Activated CD4-positive, alpha-beta T cell treated with anti-CD3 and anti-CD28 coated beads, Interleukin-2, amount 10 ng/mL, durations not matched to agents 24 days and 14 days (primary cell): ENCODE measurements around the gene AGPAT4. TPM values are rescaled to one million over a fixed set of nuclear protein-coding genes. Genes with fewer than 3 reads are reported as not detected.

Source experiments
- DNase-seq: peaks from one replicate; pipeline ENCODE4 v3.0.0; 2022
- H3K27ac Mint-ChIP-seq: one replicate; pipeline ENCODE4 v1.8.0; 2022; ENCODE audit warnings: mild to moderate bottlenecking, mixed read lengths
- H3K27me3 Mint-ChIP-seq: one replicate; pipeline ENCODE4 v1.8.0; 2022; ENCODE audit warnings: mixed read lengths
- H3K36me3 Mint-ChIP-seq: one replicate; pipeline ENCODE4 v1.8.0; 2022; ENCODE audit warnings: low read depth, mild to moderate bottlenecking, mixed read lengths
- H3K4me1 Mint-ChIP-seq: one replicate; pipeline ENCODE4 v1.8.0; 2021; ENCODE audit warnings: mixed read lengths
- H3K4me3 Mint-ChIP-seq: one replicate; pipeline ENCODE4 v1.8.0; 2022; ENCODE audit warnings: mild to moderate bottlenecking, moderate library complexity, mixed read lengths
- H3K9me3 Mint-ChIP-seq: one replicate; pipeline ENCODE4 v1.8.0; 2021; ENCODE audit warnings: mixed read lengths
- intact Hi-C: fragments of 100-400 bp; cut with micrococcal nuclease; formaldehyde crosslinking; loops from one replicate; pipeline ENCODE4 v1.15.1; 2023
- total RNA-seq: library from RNA; stranded (reverse); gene quantifications from 2 replicates; pipeline ENCODE4 v1.2.3, GENCODE V29; 2022

Gene AGPAT4
- total RNA-seq, 1 donor from 2014 or later, result 6.8 TPM

GRCh38 chr6:161237176-161237575 is 36.7 kb downstream of the AGPAT4 start:
- Mint-ChIP-seq H3K4me3 (no peak overlapping the region), H3K4me1 (peaks cover 21% of the 10 kb centered on the region), H3K27me3 (no peaks in the 10 kb centered on the region), H3K36me3 (peaks cover 22% of the 10 kb centered on the region), H3K27ac (no peak overlapping the region), H3K9me3 (no peaks in the 10 kb centered on the region)
- no peak for DNase-seq
- intact Hi-C loops, result no loop called here

- peak overlapping the region; percentile 48 for H3K27ac Mint-ChIP-seq
- no peak for DNase-seq
- intact Hi-C loops, result no loop called here
- no peak overlapping the region for H3K4me3 Mint-ChIP-seq
- peaks cover 21% of the 10 kb centered on the region for H3K4me1 Mint-ChIP-seq
- H3K27me3 Mint-ChIP-seq, result no peaks in the 10 kb centered on the region
- H3K9me3 Mint-ChIP-seq, result no peaks in the 10 kb centered on the region
- H3K36me3 Mint-ChIP-seq, result peaks cover 31% of the 10 kb centered on the region
These were observed 37.9 kb downstream of the AGPAT4 start for GRCh38 chr6:161235776-161236633.

DNA sequence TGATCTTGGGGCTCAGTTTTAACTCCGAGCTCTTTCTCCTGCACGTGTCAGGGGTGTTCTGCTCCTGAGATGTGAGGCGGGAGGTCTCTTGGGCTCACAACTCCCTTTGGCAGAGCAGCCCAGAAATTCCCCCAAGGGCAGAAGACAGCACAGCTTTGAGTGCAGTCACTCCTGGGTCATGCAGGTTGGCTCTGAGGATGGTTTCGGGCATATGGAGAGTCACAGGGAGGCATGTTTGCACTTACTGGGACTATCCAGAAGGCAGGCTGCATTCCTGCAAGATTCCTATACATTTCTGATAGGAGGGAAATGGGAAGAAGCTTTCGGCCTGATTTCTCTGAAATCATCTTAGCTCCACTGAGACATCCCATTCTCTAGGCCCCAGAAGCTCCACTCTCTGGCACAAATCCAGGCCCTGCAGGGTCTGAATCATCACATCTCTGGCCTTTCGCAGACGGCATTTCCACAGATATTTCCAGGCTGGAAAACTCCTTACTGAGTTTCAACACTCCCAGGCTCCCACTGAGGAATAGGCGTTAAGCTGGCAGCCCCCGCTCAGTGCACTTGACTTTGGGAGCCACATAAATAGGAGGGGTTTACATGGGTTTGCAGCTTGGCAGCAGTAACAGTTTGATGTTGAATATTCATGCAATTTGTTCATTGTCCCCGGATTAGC is 39.7 kb downstream of the AGPAT4 start:
- H3K4me1 Mint-ChIP-seq, result peaks cover 28% of the 10 kb centered on the region
- H3K9me3 Mint-ChIP-seq, result no peaks in the 10 kb centered on the region
- no peak for DNase-seq
- intact Hi-C loops, result no loop called here
- H3K36me3 Mint-ChIP-seq, result peaks cover 30% of the 10 kb centered on the region
- H3K27me3 Mint-ChIP-seq, result no peaks in the 10 kb centered on the region
- H3K4me3 Mint-ChIP-seq, result no peak overlapping the region
- no peak overlapping the region for H3K27ac Mint-ChIP-seq

GRCh38 chr6:161232467-161232866 is 41.4 kb downstream of the AGPAT4 start:
- no peaks in the 10 kb centered on the region for H3K27me3 Mint-ChIP-seq
- H3K9me3 Mint-ChIP-seq, result no peaks in the 10 kb centered on the region
- DNase-seq, result no peak
- H3K27ac Mint-ChIP-seq, result no peak overlapping the region
- intact Hi-C loops, result no loop called here
- peaks cover 18% of the 10 kb centered on the region for H3K36me3 Mint-ChIP-seq
- peaks cover 33% of the 10 kb centered on the region for H3K4me1 Mint-ChIP-seq
- H3K4me3 Mint-ChIP-seq, result no peak overlapping the region

GRCh38 chr6:161232010-161232409 is 41.9 kb downstream of the AGPAT4 start:
- H3K4me1 Mint-ChIP-seq, result peaks cover 37% of the 10 kb centered on the region
- intact Hi-C loops, result no loop called here
- H3K36me3 Mint-ChIP-seq, result peaks cover 16% of the 10 kb centered on the region
- no peak overlapping the region for H3K4me3 Mint-ChIP-seq
- no peak for DNase-seq
- no peak overlapping the region for H3K27ac Mint-ChIP-seq
- no peaks in the 10 kb centered on the region for H3K9me3 Mint-ChIP-seq
- H3K27me3 Mint-ChIP-seq, result no peaks in the 10 kb centered on the region

GRCh38 chr6:161230339-161230738 is 43.5 kb downstream of the AGPAT4 start:
- DNase-seq, result no peak
- Mint-ChIP-seq H3K27ac (no peak overlapping the region), H3K27me3 (no peaks in the 10 kb centered on the region), H3K4me3 (no peak overlapping the region), H3K4me1 (peaks cover 43% of the 10 kb centered on the region), H3K9me3 (no peaks in the 10 kb centered on the region), H3K36me3 (peaks cover 22% of the 10 kb centered on the region)
- intact Hi-C loops, result no loop called here

DNA sequence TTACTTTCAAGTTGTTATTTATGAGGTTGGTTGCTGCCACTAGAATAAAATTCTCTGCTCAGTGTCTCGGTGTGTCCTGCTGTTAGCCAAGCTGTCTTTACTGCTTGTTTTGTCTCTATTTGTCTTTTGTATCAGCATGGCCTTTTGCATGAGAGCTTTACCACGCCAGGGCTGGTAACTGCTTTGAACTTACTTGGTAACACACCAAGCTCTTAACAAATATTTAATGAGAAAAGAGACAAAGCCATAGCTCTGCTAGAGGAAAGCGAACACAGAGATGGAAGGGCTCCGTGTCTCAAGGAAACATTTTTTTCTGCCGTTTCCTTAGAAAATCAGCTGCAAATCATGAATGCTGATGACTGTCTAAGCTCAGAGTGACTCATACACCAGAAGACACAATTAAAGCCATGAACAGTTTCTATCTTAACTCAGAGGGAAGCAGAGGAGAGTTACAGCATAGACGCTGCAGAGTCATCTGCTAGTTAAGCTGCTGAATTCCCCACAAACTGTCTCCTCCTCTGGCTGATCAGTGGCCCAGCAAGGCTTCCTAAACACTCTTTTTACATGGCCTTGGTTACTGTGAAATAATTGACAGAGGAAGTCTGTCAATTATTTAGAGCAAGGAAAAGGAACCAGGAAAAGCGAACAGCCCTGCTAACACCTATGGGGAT is 44.8 kb downstream of the AGPAT4 start:
- Mint-ChIP-seq H3K36me3 (peaks cover 31% of the 10 kb centered on the region), H3K27ac (peak overlapping the region; percentile 71), H3K27me3 (no peaks in the 10 kb centered on the region), H3K4me1 (peaks cover 48% of the 10 kb centered on the region), H3K9me3 (peaks cover 6% of the 10 kb centered on the region), H3K4me3 (peak overlapping the region; percentile 67)
- intact Hi-C loops, result loop anchor here (1.0 to 5.0 kb wide), 5 partner anchors 9 to 237 kb away; partner anchors contain the start of genes AGPAT4 and MAP3K4
- peak; percentile 68 for DNase-seq

DNA sequence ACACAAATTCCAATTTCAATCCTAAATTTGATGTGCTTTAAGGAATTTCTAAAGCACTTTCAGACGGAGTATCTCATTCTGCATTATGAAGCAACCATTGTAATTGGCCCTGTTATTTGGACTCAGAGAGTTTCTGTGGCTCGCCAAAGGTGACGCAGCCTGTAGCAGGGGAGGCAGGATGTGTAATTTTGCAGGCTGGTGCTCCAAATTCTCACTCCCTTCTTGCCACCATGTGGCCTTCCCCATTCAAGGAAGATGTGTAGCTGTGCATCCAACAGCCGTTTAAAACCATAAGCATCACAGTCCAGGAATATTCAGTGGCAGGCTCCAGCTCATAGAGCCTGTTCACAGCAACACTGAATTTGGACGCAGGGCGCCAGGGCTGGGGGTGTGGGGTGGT is 45.8 kb downstream of the AGPAT4 start:
- peaks cover 6% of the 10 kb centered on the region for H3K9me3 Mint-ChIP-seq
- peak overlapping the region; percentile 34 for H3K27ac Mint-ChIP-seq
- peaks cover 32% of the 10 kb centered on the region for H3K36me3 Mint-ChIP-seq
- peak; percentile 59 for DNase-seq
- peaks cover 56% of the 10 kb centered on the region for H3K4me1 Mint-ChIP-seq
- intact Hi-C loops, result loop anchor here (5.0 kb wide), 3 partner anchors 116 to 236 kb away; partner anchors contain the start of gene MAP3K4
- no peak overlapping the region for H3K4me3 Mint-ChIP-seq
- H3K27me3 Mint-ChIP-seq, result no peaks in the 10 kb centered on the region

- H3K9me3 Mint-ChIP-seq, result peaks cover 6% of the 10 kb centered on the region
These were observed 46.6 kb downstream of the AGPAT4 start for GRCh38 chr6:161227004-161227960.

GRCh38 chr6:161226009-161226964 is 47.6 kb downstream of the AGPAT4 start:
- Mint-ChIP-seq H3K4me3 (peak overlapping the region; percentile 79), H3K9me3 (peaks cover 6% of the 10 kb centered on the region), H3K27me3 (no peaks in the 10 kb centered on the region), H3K27ac (peak overlapping the region; percentile 92), H3K36me3 (peaks cover 25% of the 10 kb centered on the region), H3K4me1 (peaks cover 62% of the 10 kb centered on the region)
- intact Hi-C loops, result loop anchor here (5.0 kb wide), 3 partner anchors 114 to 234 kb away; partner anchors contain the start of gene MAP3K4
- peak; percentile 84 for DNase-seq

More at GRCh38 chr6:161227004-161227960, 46.6 kb downstream of the AGPAT4 start:
- peak overlapping the region; percentile 79 for H3K4me3 Mint-ChIP-seq
- no peak for DNase-seq
- H3K27me3 Mint-ChIP-seq, result no peaks in the 10 kb centered on the region
- peaks cover 58% of the 10 kb centered on the region for H3K4me1 Mint-ChIP-seq
- intact Hi-C loops, result loop anchor here (5.0 kb wide), 3 partner anchors 115 to 235 kb away; partner anchors contain the start of gene MAP3K4
- peaks cover 31% of the 10 kb centered on the region for H3K36me3 Mint-ChIP-seq
- H3K27ac Mint-ChIP-seq, result peak overlapping the region; percentile 92

DNA sequence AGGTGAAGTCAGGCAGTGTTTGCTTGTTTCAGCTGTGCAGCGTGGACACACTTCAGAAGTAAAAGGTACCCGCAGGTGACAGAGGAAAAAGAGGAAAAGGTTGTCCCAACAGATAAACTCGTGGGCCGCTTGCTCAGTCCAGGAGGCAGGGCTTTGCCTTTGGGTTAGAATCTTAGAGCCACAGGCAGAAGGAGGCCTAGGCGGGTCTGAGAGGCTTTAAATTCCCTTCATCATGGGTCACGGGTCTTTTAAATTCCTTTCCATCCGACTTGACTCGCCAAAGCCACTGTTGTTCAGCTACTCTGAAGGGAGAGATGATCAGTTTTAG is 48.2 kb downstream of the AGPAT4 start:
- intact Hi-C loops, result loop anchor here (5.0 kb wide), 3 partner anchors 113 to 233 kb away; partner anchors contain the start of gene MAP3K4
- Mint-ChIP-seq H3K27me3 (no peaks in the 10 kb centered on the region), H3K4me3 (peak overlapping the region; percentile 79), H3K4me1 (peaks cover 62% of the 10 kb centered on the region), H3K27ac (peak overlapping the region; percentile 92), H3K9me3 (peaks cover 6% of the 10 kb centered on the region), H3K36me3 (peaks cover 22% of the 10 kb centered on the region)
- no peak for DNase-seq
